ENCODE measurements around the gene TSPOAP1.

The TSPOAP1 gene

DNA sequence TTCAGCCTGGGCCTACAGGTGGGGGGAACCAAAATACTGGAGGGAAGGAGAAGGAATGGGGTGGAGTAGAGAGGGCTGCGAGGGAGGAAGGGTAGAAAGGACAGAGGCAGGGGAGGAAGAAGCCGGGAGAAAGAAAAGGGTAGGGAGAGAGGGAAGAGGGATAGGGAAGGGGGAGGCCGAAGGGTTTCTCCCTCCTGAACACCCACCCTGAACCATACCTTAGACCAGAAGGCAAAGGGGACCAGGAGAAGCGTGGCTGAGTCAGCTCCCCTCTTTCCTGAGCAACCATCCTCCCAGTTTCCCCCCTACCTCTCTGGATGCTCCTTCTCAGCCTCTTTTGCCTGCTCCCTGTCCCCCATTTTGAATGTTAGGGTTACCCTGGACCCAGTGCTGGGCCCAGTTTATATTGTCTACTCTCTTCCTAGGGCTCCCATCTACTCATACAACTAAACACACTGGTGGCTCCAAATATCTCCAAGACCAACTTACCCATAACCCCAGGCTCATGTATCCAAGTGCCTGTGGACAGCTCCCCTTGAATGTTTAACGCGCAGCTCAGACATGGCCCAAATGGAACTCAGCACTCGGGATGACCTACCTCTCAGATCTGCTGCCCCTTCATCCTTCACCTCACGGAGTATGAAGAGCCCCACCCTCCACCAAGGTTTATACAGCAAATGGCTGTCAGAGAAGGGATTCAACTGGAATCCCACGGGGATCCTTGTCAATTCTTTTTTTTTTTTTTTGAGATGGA is 7.8 kb downstream of the TSPOAP1 start:
- DNase-seq (ENCODE audit: extremely low spot score): no peak
- TF ChIP-seq, protein P1, sequence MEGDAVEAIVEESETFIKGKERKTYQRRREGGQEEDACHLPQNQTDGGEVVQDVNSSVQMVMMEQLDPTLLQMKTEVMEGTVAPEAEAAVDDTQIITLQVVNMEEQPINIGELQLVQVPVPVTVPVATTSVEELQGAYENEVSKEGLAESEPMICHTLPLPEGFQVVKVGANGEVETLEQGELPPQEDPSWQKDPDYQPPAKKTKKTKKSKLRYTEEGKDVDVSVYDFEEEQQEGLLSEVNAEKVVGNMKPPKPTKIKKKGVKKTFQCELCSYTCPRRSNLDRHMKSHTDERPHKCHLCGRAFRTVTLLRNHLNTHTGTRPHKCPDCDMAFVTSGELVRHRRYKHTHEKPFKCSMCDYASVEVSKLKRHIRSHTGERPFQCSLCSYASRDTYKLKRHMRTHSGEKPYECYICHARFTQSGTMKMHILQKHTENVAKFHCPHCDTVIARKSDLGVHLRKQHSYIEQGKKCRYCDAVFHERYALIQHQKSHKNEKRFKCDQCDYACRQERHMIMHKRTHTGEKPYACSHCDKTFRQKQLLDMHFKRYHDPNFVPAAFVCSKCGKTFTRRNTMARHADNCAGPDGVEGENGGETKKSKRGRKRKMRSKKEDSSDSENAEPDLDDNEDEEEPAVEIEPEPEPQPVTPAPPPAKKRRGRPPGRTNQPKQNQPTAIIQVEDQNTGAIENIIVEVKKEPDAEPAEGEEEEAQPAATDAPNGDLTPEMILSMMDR (IDR thresholded peaks at IDR 0.05; ENCODE audit: control extremely low read depth, extremely low read depth, low read depth, missing control alignments): no peak
- ChIA-PET CTCF (interaction anchor here (8.7 kb wide), 1 partner anchor 95 kb away, joined by 93 read pairs; the partner anchor contains the start of gene RNF43), POLR2A (interaction anchor here (0.6 to 2.2 kb wide), 2 partner anchors 11 to 102 kb away, joined by 5 to 16 read pairs; no protein-coding TSS in a partner anchor)

DNA sequence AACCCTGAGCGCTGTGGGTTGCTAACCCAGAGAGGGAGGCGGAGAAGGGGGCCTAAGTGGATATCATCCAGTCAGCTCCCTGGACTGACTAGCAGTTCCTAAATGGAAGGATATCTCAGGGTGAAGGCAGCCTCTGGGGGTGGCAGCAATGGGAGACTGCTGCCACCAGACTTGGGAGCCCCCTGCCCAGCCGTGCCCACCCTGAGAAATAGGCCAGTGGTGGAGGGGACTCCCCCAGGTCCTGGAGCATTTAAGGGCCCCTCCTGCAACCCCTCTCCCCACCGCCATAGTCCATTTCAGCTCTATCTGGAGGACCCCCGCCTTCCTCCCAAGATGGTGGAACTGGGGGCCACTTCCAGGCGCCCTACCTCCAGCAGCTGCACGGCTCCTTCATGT is 8.4 kb downstream of the TSPOAP1 start:
- no peak for DNase-seq (ENCODE audit: extremely low spot score)
- CTCF ChIA-PET: interaction anchor here (8.7 kb wide), 1 partner anchor 95 kb away, joined by 93 read pairs; the partner anchor contains the start of gene RNF43
- POLR2A ChIA-PET: no interaction called here
- TF ChIP-seq, protein P1 (IDR thresholded peaks at IDR 0.05; ENCODE audit: control extremely low read depth, extremely low read depth, low read depth, missing control alignments): no peak

DNA sequence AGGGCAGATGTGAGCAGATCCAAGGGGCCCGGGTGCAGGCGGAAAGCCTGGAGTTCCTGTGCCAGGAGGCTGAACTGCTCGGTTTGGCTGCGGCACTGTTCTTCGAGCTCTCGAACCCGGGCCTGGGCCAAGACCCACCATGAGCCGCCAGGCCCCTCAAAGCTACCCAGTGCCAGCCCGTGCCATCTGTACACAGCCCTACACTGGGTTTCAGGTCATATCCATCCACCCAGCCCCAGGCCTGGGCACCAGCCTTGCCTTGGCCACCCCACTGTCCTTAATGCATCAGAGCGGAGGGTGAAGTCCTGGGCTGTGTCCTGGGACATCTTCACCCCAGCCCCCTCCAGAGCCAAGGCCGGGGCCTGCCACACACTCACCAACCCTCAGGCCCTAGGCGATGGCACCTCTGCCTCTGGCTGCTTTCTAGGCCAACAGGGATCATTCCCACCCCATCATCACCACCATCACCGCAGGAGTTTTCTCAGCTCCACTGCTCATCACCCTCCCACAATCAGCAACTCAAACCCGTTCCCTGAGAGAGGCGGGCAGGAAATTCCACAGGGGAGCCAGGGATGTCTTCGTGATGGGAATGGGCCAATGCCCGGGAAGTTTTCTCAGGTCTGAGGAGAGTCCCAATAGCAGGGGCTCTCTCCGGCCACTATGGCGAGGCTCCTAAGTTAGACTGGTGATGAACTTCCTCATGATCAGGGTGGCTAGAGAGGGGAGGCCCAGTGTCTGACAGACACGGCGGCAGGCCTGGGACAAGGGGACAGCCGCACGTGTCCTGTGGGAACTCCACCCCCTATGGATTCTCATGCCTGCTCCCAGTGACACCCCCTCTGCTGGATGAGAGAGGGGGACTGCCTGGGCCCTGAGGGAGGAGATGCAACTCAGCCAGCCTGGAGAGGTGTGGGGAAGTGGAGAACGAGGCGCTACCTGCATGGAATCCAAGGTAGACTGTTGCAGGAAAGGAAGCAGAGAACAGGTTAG is 9.1 kb downstream of the TSPOAP1 start:
- ChIA-PET CTCF (interaction anchor here (1.0 to 8.7 kb wide), 5 partner anchors 10 to 119 kb away, joined by 3 to 93 read pairs (median 5); partner anchors contain the start of gene RNF43), POLR2A (interaction anchor here (0.7 kb wide), 1 partner anchor 13 kb away, joined by 3 read pairs; no protein-coding TSS in a partner anchor)
- TF ChIP-seq, protein P1 (IDR thresholded peaks at IDR 0.05; ENCODE audit: control extremely low read depth, extremely low read depth, low read depth, missing control alignments): no peak
- no peak for DNase-seq (ENCODE audit: extremely low spot score)

DNA sequence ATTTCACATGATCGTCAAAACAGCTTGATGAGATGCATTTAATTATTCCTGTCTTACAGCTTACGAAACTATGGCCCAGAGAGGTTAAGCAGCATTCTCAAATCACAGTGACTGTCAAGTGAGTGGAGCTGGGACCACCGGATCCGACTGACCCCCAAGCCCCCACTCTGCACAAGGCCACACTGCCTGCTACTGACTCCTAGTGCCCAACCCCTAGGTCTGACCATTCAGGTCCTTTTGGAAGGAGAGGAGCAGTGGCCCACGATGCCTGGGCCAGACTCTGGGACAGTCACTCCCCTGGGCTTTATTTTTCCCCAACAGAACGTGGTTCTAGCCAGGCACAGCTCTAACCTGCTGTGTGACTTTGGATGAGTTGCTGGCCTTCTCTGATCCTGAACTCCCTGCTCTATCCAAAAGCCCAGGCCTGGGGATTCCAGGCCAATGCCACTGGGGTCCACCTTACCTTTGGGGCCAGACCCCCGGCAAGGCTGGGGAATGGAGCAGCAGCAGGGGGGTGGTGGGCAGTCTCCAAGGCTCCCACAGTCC is 9.9 kb downstream of the TSPOAP1 start:
- CTCF ChIA-PET: interaction anchor here (1.0 to 8.7 kb wide), 15 partner anchors 9 to 130 kb away, joined by 3 to 93 read pairs (median 8); partner anchors contain the start of genes RNF43 and SUPT4H1
- POLR2A ChIA-PET: interaction anchor here (0.6 to 0.7 kb wide), 3 partner anchors 14 to 754 kb away, joined by 3 to 5 read pairs (median 3); no protein-coding TSS in a partner anchor
- TF ChIP-seq, protein P1 (IDR thresholded peaks at IDR 0.05; ENCODE audit: control extremely low read depth, extremely low read depth, low read depth, missing control alignments): no peak
- no peak for DNase-seq (ENCODE audit: extremely low spot score)

DNA sequence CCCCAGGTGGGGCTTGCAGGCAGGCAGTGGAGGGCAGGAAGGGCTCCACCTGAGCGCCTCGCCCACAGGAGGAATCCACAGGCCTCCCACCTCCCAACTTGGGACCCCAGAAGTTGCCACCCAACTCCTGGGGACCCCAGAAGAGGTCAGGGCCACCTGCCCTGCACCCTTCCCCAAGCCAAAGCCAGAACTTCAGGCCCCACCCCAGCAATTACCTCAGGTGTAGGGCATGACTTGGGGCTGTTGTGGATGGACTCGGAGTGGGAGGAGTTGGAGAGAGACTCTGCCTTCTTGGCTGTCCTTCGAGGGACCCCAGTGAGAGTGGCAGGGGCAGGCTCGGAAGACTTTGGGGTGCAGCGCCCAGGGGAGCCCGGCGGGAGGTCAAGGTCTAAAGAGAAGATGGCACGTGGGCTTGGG is 10.5 kb downstream of the TSPOAP1 start:
- TF ChIP-seq, protein P1 (IDR thresholded peaks at IDR 0.05; ENCODE audit: control extremely low read depth, extremely low read depth, low read depth, missing control alignments): no peak
- POLR2A ChIA-PET: interaction anchor here (0.6 to 1.3 kb wide), 8 partner anchors 8 to 754 kb away, joined by 3 to 16 read pairs (median 4); partner anchors contain the start of gene TSPOAP1
- CTCF ChIA-PET: interaction anchor here (0.6 to 8.7 kb wide), 48 partner anchors 9 to 692 kb away, joined by 3 to 93 read pairs (median 5); partner anchors contain the start of genes HSF5, RNF43, SUPT4H1 and TSPOAP1
- no peak for DNase-seq (ENCODE audit: extremely low spot score)

All from GM10248 (cell line).